GM12878 (cell line): Measurements from ENCODE around the gene KRTAP10-1. TPM values are rescaled to one million over a fixed set of nuclear protein-coding genes. Genes with fewer than 3 reads are reported as not detected.

ENCODE experiments used
- ATAC-seq: fragments of 200-7000 bp; cut with Tn5 transposase; 3 replicates; pipeline ENCODE4 v1.9.1; 2020; ENCODE audit warnings: mild to moderate bottlenecking, moderate library complexity
- BruUV-seq: library from RNA; stranded (reverse); fragments of 400-500 nt; replicated peaks from 2 replicates; lab custom pipeline; 2021; lab: Mats Ljungman, UMichigan
- CTCF ChIA-PET: fragments of 300-600 bp; sonication (Branson Sonifier 250); formaldehyde crosslinking; extraction: SDS; loops from one replicate; lab custom pipeline; 2021; ENCODE audit warnings: inconsistent platforms; lab: Yijun Ruan, JAX
- POLR2A ChIA-PET: fragments of 350-600 bp; formaldehyde crosslinking; extraction: SDS; loops from one replicate; lab custom pipeline; 2021; ENCODE audit warnings: inconsistent platforms; lab: Charles Lee
- RAD21 ChIA-PET: fragments of 300-600 bp; sonication (Branson Sonifier 250); formaldehyde crosslinking; loops from one replicate; lab custom pipeline; 2023; ENCODE audit warnings: antibody characterized with exemption; ENCODE audit not compliant: unreplicated experiment; lab: Charles Lee
- SMC1A ChIA-PET: fragments of 300-600 bp; sonication (Branson Sonifier 250); formaldehyde crosslinking; loops from one replicate; lab custom pipeline; 2023; ENCODE audit not compliant: unreplicated experiment, uncharacterized antibody; lab: Charles Lee
- DNase-seq: peaks from one replicate; pipeline ENCODE4 v3.0.0-alpha.2; 2011; ENCODE audit warnings: low read depth, low spot score
- FAIRE-seq: peaks from 3 replicates; lab custom pipeline; 2011; peaks lifted over from hg19 to GRCh38; lab: Jason Lieb, UNC
- H2AFZ ChIP-seq: 2 replicates; pipeline ENCODE4 v1.6.0; 2011; ENCODE audit warnings: low read depth, low read length, control low read depth; ENCODE audit not compliant: control insufficient read depth
- H3K27ac ChIP-seq: 2 replicates; pipeline ENCODE4 v1.5.1; 2011; ENCODE audit warnings: control low read depth; ENCODE audit not compliant: control insufficient read depth, insufficient read depth
- H3K27me3 ChIP-seq, 2 experiments: replicated peaks in 1 of 2; 2 replicates each; pipeline versions ENCODE4 v1.6.0 to v1.6.1; 2011; ENCODE audit warnings: low read length in 1 of 2; ENCODE audit not compliant: control insufficient read depth in 2 of 2, insufficient read depth in 2 of 2
- H3K36me3 ChIP-seq, 2 experiments: 2 replicates each; pipeline ENCODE4 v1.5.1; 2011; ENCODE audit warnings: low read length in 1 of 2; ENCODE audit not compliant: control insufficient read depth in 2 of 2, insufficient read depth in 2 of 2
- H3K4me1 ChIP-seq: 2 replicates; pipeline ENCODE4 v1.6.1; 2011; ENCODE audit warnings: mild to moderate bottlenecking, low read length, moderate library complexity, mixed read lengths; ENCODE audit not compliant: control insufficient read depth, insufficient read depth
- H3K4me2 ChIP-seq: 2 replicates; pipeline ENCODE4 v1.6.0; 2011; ENCODE audit warnings: control low read depth; ENCODE audit not compliant: control insufficient read depth, insufficient read depth
- H3K4me3 ChIP-seq: fragments of 200-600 bp; sonication (generic); 2 replicates; pipeline ENCODE4 v1.5.1; 2016
- H3K79me2 ChIP-seq: 2 replicates; pipeline ENCODE4 v1.6.0; 2011; ENCODE audit warnings: low read length; ENCODE audit not compliant: control insufficient read depth, insufficient read depth
- H3K9ac ChIP-seq: 2 replicates; pipeline ENCODE4 v1.8.0; 2011; ENCODE audit warnings: low read length, control low read depth, mixed read lengths; ENCODE audit not compliant: control insufficient read depth, insufficient read depth
- H3K9me3 ChIP-seq: replicated peaks from 3 replicates; pipeline ENCODE4 v1.5.1; 2011; ENCODE audit warnings: mild to moderate bottlenecking, low read length; ENCODE audit not compliant: control insufficient read depth, insufficient read depth
- H4K20me1 ChIP-seq: 2 replicates; pipeline ENCODE4 v1.6.0; 2011; ENCODE audit not compliant: control insufficient read depth, insufficient read depth
- FOXM1 ChIP-seq: IDR thresholded peaks from 2 replicates; pipeline ENCODE4 v1.6.1; 2012; ENCODE audit warnings: low read depth, mild to moderate bottlenecking, inconsistent platforms, low read length, moderate library complexity
- RUNX3 ChIP-seq: IDR thresholded peaks from 2 replicates; pipeline ENCODE4 v1.6.1; 2012; ENCODE audit warnings: low read length, inconsistent platforms
- ZNF24 ChIP-seq: fragments of 450-650 bp; IDR thresholded peaks from 2 replicates; pipeline ENCODE4 v1.6.1; 2017; ENCODE audit warnings: antibody characterized with exemption, mild to moderate bottlenecking
- ZNF592 ChIP-seq: fragments of 450-650 bp; IDR thresholded peaks from 2 replicates; pipeline ENCODE4 v1.6.1; 2017; ENCODE audit warnings: mild to moderate bottlenecking, moderate library complexity
- ZZZ3 ChIP-seq: IDR thresholded peaks from 2 replicates; pipeline ENCODE4 v1.6.1; 2011; ENCODE audit warnings: low read depth; ENCODE audit not compliant: control insufficient read depth, insufficient read length
- WGBS: methylation state at CpG from one replicate; pipeline ENCODE4 v1.1.6; 2016; ENCODE audit warnings: low lambda C conversion rate; ENCODE audit not compliant: insufficient replicate concordance, insufficient coverage; ENCODE audit errors: missing lambda C conversion rate; 5-methylcytosine and 5-hydroxymethylcytosine counted together
- in situ Hi-C: fragments of 300-500 bp; cut with MboI; formaldehyde crosslinking; loops from 9 replicates; pipeline ENCODE4 v1.14.3; 2018; ENCODE audit warnings: mixed read lengths
- intact Hi-C: fragments of 100-400 bp; cut with micrococcal nuclease; formaldehyde crosslinking; loops from one replicate; pipeline ENCODE4 v1.14.2; 2022; ENCODE audit not compliant: unreplicated experiment
- polyA plus RNA-seq, 11 experiments: library from polyadenylated mRNA; depleted of rRNA in 4 of 11; unstranded in 6 of 11; stranded (reverse) in 5 of 11; fragments of >200 nt; fragmentation: Nextera tagmentation in 4 of 11; fragmentation: Illumina TruSeq in 1 of 11; extraction: Ambion mirVana in 4 of 11; extraction: Trizol in 1 of 11; gene quantifications; 1 replicate in 1 of 11; 2 replicates in 10 of 11; pipeline versions ENCODE4 v1.2.1 to v1.2.3, GENCODE V29; 2011 to 2016; ENCODE audit warnings: inconsistent platforms in 2 of 11, missing spikeins in 2 of 11, low read depth in 1 of 11
- total RNA-seq, 4 experiments: library from RNA; depleted of rRNA in 3 of 4; stranded (reverse); fragments of >200 nt in 3 of 4; fragmentation: Illumina TruSeq in 1 of 4; extraction: Trizol in 1 of 4; gene quantifications; 2 replicates each; pipeline versions ENCODE4 v1.2.1 to v1.2.3, GENCODE V29; 2013 to 2021
- TF ChIP-seq, protein P1 (sequence below): fragments of 150-350 bp; IDR thresholded peaks from 2 replicates; pipeline ENCODE4 v1.6.1; 2014; ENCODE audit warnings: mild to moderate bottlenecking, low read depth, low read length
- TF ChIP-seq, protein P2 (sequence below): fragments of 450-650 bp; formaldehyde crosslinking; IDR thresholded peaks from 2 replicates; pipeline ENCODE4 v1.5.0; 2022; ENCODE audit warnings: mild to moderate bottlenecking, missing genetic modification characterization

Gene KRTAP10-1
- total and polyA plus RNA-seq, 10 of the 15 experiments (the other 5 are each of a cell fraction or from before 2014, with no cell fraction given): not detected

GRCh38 chr21:44520326-44521300 is 19.4 kb downstream of the KRTAP10-1 start:
- 48% methylated on average over 31 of the region's 31 CpGs for WGBS
- Histone ChIP-seq H3K4me2 (no peak overlapping the region), H4K20me1 (no peaks in the 10 kb centered on the region), H3K79me2 (no peaks in the 10 kb centered on the region), H3K4me1 (no peaks in the 10 kb centered on the region)
- DNase-seq: no peak
- TF ChIP-seq RUNX3: no peak
- no peak for TF ChIP-seq ZNF24
- TF ChIP-seq ZZZ3: no peak
- no peak for TF ChIP-seq ZNF592
- TF ChIP-seq, protein P1, sequence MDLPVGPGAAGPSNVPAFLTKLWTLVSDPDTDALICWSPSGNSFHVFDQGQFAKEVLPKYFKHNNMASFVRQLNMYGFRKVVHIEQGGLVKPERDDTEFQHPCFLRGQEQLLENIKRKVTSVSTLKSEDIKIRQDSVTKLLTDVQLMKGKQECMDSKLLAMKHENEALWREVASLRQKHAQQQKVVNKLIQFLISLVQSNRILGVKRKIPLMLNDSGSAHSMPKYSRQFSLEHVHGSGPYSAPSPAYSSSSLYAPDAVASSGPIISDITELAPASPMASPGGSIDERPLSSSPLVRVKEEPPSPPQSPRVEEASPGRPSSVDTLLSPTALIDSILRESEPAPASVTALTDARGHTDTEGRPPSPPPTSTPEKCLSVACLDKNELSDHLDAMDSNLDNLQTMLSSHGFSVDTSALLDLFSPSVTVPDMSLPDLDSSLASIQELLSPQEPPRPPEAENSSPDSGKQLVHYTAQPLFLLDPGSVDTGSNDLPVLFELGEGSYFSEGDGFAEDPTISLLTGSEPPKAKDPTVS: no peak
- TF ChIP-seq, protein P2, sequence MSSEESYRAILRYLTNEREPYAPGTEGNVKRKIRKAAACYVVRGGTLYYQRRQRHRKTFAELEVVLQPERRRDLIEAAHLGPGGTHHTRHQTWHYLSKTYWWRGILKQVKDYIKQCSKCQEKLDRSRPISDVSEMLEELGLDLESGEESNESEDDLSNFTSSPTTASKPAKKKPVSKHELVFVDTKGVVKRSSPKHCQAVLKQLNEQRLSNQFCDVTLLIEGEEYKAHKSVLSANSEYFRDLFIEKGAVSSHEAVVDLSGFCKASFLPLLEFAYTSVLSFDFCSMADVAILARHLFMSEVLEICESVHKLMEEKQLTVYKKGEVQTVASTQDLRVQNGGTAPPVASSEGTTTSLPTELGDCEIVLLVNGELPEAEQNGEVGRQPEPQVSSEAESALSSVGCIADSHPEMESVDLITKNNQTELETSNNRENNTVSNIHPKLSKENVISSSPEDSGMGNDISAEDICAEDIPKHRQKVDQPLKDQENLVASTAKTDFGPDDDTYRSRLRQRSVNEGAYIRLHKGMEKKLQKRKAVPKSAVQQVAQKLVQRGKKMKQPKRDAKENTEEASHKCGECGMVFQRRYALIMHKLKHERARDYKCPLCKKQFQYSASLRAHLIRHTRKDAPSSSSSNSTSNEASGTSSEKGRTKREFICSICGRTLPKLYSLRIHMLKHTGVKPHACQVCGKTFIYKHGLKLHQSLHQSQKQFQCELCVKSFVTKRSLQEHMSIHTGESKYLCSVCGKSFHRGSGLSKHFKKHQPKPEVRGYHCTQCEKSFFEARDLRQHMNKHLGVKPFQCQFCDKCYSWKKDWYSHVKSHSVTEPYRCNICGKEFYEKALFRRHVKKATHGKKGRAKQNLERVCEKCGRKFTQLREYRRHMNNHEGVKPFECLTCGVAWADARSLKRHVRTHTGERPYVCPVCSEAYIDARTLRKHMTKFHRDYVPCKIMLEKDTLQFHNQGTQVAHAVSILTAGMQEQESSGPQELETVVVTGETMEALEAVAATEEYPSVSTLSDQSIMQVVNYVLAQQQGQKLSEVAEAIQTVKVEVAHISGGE (CRISPR knock-in tag): no peak
- no peak for TF ChIP-seq FOXM1
- TF ChIP-seq, all 136 proteins: peak for 0
- CTCF ChIA-PET: no interaction called here
- H3K9ac ChIP-seq: no peak overlapping the region
- RAD21 ChIA-PET: no interaction called here
- in situ Hi-C loops (no loop called here), intact Hi-C loops (no loop called here)
- BruUV-seq: no TSS peak
- H3K27ac ChIP-seq: no peak overlapping the region
- no peaks in the 10 kb centered on the region for H3K36me3 ChIP-seq
- H3K27me3 ChIP-seq: no peaks in the 10 kb centered on the region
- ATAC-seq (no peak), FAIRE-seq (no peak)
- H2AFZ ChIP-seq: no peak overlapping the region
- POLR2A ChIA-PET: no interaction called here
- no peak overlapping the region for H3K4me3 ChIP-seq
- SMC1A ChIA-PET: no interaction called here
- H3K9me3 ChIP-seq: no peaks in the 10 kb centered on the region; the same call in 2 of the 3 replicates
